ENCODE results near the gene GCH1.

- TF ChIP-seq, protein P1, sequence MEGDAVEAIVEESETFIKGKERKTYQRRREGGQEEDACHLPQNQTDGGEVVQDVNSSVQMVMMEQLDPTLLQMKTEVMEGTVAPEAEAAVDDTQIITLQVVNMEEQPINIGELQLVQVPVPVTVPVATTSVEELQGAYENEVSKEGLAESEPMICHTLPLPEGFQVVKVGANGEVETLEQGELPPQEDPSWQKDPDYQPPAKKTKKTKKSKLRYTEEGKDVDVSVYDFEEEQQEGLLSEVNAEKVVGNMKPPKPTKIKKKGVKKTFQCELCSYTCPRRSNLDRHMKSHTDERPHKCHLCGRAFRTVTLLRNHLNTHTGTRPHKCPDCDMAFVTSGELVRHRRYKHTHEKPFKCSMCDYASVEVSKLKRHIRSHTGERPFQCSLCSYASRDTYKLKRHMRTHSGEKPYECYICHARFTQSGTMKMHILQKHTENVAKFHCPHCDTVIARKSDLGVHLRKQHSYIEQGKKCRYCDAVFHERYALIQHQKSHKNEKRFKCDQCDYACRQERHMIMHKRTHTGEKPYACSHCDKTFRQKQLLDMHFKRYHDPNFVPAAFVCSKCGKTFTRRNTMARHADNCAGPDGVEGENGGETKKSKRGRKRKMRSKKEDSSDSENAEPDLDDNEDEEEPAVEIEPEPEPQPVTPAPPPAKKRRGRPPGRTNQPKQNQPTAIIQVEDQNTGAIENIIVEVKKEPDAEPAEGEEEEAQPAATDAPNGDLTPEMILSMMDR (IDR thresholded peaks at IDR 0.05) = no peak
- TF ChIP-seq POLR2A (IDR thresholded peaks at IDR 0.05) = no peak
Observed at GRCh38 chr14:54895683-54896082, 6.9 kb downstream of the GCH1 start.

Data from lower leg skin (tissue), 3 donors.